Ovary (tissue), 3 donors: ENCODE data around the gene C1QTNF4.

Experiments
- POLR2A ChIP-seq: fragments of 450-650 bp; IDR thresholded peaks from one replicate; pipeline ENCODE4 v1.6.1; 2017; ENCODE audit warnings: antibody characterized with exemption, mild to moderate bottlenecking, moderate library complexity
- TF ChIP-seq, protein P1 (sequence below), 3 donors: fragments of 450-650 bp in 2 of 3; fragments of 200-600 bp in 1 of 3; IDR thresholded peaks; one replicate each; pipeline versions ENCODE4 v1.5.1 to v1.8.0; 2016 to 2022; ENCODE audit warnings: antibody characterized with exemption in 3 of 3, mild to moderate bottlenecking in 1 of 3
- donor health status: DM: no; HTN: no; CAD: no.

DNA sequence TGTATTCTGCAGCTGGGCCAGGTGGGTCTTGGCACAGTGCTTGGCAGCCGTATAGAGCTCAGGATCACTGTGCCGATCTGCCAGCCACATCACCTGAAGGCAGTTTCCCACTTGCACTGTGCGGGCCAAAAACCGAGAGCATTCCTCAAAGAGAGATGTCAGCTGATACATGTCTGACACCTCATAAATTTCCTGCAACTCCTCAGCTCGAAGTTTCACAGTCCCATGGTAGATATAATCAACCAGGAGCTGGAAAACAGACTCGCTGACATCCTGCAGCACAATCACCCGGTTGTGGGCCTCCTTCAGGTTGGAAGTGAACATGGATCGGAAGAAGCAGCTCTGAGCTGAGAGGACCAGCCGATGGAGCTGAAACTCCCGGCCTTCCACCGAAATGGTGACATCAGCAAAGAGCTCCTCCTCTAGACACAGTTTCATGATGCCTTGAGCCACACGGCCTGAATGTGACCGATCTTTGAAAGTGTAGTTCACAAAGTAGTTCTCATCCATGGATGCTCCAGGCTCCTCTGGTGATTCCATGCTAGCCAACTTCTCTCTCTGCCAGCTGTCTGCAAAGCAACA is 16.7 kb downstream of the C1QTNF4 start:
- TF ChIP-seq, protein P1, sequence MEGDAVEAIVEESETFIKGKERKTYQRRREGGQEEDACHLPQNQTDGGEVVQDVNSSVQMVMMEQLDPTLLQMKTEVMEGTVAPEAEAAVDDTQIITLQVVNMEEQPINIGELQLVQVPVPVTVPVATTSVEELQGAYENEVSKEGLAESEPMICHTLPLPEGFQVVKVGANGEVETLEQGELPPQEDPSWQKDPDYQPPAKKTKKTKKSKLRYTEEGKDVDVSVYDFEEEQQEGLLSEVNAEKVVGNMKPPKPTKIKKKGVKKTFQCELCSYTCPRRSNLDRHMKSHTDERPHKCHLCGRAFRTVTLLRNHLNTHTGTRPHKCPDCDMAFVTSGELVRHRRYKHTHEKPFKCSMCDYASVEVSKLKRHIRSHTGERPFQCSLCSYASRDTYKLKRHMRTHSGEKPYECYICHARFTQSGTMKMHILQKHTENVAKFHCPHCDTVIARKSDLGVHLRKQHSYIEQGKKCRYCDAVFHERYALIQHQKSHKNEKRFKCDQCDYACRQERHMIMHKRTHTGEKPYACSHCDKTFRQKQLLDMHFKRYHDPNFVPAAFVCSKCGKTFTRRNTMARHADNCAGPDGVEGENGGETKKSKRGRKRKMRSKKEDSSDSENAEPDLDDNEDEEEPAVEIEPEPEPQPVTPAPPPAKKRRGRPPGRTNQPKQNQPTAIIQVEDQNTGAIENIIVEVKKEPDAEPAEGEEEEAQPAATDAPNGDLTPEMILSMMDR (IDR thresholded peaks at IDR 0.05) = no peak
- no peak for TF ChIP-seq POLR2A
